PC-3 (cell line): Measurements from ENCODE around the gene NEURL1B. TPM values are rescaled to one million over a fixed set of nuclear protein-coding genes. Genes with fewer than 3 reads are reported as not detected.

Source experiments
- ATAC-seq: fragments of 200-7000 bp; cut with Tn5 transposase; 2 replicates; pipeline ENCODE4 v1.9.1; 2020; ENCODE audit warnings: mild to moderate bottlenecking, moderate library complexity
- BruUV-seq: library from RNA; stranded (reverse); fragments of 400-500 nt; replicated peaks from 2 replicates; lab custom pipeline; 2021; lab: Mats Ljungman, UMichigan
- CTCF ChIA-PET: fragments of 300-600 bp; sonication (Branson Sonifier 250); formaldehyde crosslinking; loops from one replicate; lab custom pipeline; 2022; ENCODE audit warnings: antibody characterized with exemption; lab: Charles Lee
- POLR2A ChIA-PET: fragments of 300-600 bp; sonication (Branson Sonifier 250); formaldehyde crosslinking; loops from one replicate; lab custom pipeline; 2022; ENCODE audit warnings: antibody characterized with exemption; ENCODE audit not compliant: unreplicated experiment; lab: Charles Lee
- DNase-seq: peaks from one replicate; pipeline ENCODE4 v3.0.0-alpha.2; 2015
- H2AFZ ChIP-seq: fragments of 300-600 bp; sonication (generic); 2 replicates; pipeline ENCODE4 v1.6.0; 2016; ENCODE audit warnings: antibody characterized with exemption, low read length
- H3F3A ChIP-seq: fragments of 300-600 bp; sonication (generic); one replicate; pipeline ENCODE4 v1.6.0; 2017; ENCODE audit warnings: antibody characterized with exemption, low read length, control low read depth, mild to moderate bottlenecking; ENCODE audit not compliant: unreplicated experiment
- H3K27ac ChIP-seq: fragments of 300-600 bp; sonication (generic); 2 replicates; pipeline ENCODE4 v1.5.1; 2016; ENCODE audit warnings: mild to moderate bottlenecking, low read length
- H3K27me3 ChIP-seq: fragments of 300-600 bp; sonication (generic); 2 replicates; pipeline ENCODE4 v1.6.1; 2016; ENCODE audit warnings: low read length, mixed read lengths
- H3K36me3 ChIP-seq: fragments of 300-600 bp; sonication (generic); 2 replicates; pipeline ENCODE4 v1.6.1; 2016; ENCODE audit warnings: low read depth, mixed run types, low read length, mixed read lengths
- H3K4me1 ChIP-seq: fragments of 300-600 bp; sonication (generic); 2 replicates; pipeline ENCODE4 v1.5.1; 2016; ENCODE audit warnings: low read length; ENCODE audit not compliant: insufficient read depth
- H3K4me2 ChIP-seq: fragments of 300-600 bp; sonication (generic); 2 replicates; pipeline ENCODE4 v1.6.0; 2016; ENCODE audit warnings: low read length
- H3K4me3 ChIP-seq: fragments of 300-600 bp; sonication (generic); 2 replicates; pipeline ENCODE4 v1.5.1; 2016; ENCODE audit warnings: mild to moderate bottlenecking, low read length, mixed read lengths
- H3K79me2 ChIP-seq: fragments of 300-600 bp; sonication (generic); 2 replicates; pipeline ENCODE4 v1.6.1; 2017; ENCODE audit warnings: low read length, mixed read lengths
- H3K9ac ChIP-seq: fragments of 300-600 bp; sonication (generic); 2 replicates; pipeline ENCODE4 v1.6.0; 2016; ENCODE audit warnings: mild to moderate bottlenecking, low read length
- H3K9me2 ChIP-seq: fragments of 300-600 bp; sonication (generic); replicated peaks from 2 replicates; pipeline ENCODE4 v1.6.1; 2016; ENCODE audit warnings: mixed run types, low read length, mixed read lengths
- H3K9me3 ChIP-seq: fragments of 300-600 bp; sonication (generic); 2 replicates; pipeline ENCODE4 v1.6.1; 2016; ENCODE audit warnings: low read length, mixed read lengths
- H4K20me1 ChIP-seq: fragments of 300-600 bp; sonication (generic); 2 replicates; pipeline ENCODE4 v1.6.1; 2016; ENCODE audit warnings: low read length, mixed read lengths
- CTCF ChIP-seq: fragments of 300-600 bp; sonication (generic); conservative IDR thresholded peaks from 2 replicates; pipeline ENCODE4 v1.5.1; 2017; ENCODE audit warnings: antibody characterized with exemption, low read depth, mild to moderate bottlenecking, low read length
- EZH2 ChIP-seq: fragments of 300-600 bp; sonication (generic); IDR thresholded peaks from one replicate; pipeline ENCODE4 v1.6.1; 2017; ENCODE audit warnings: antibody characterized with exemption, mild to moderate bottlenecking, low read length; ENCODE audit not compliant: unreplicated experiment
- EZH2phosphoT487 ChIP-seq: fragments of 300-600 bp; sonication (generic); IDR thresholded peaks from 2 replicates; pipeline ENCODE4 v1.6.1; 2018; ENCODE audit warnings: mild to moderate bottlenecking, antibody characterized with exemption, low read length, borderline replicate concordance
- intact Hi-C: fragments of 100-400 bp; cut with micrococcal nuclease; formaldehyde crosslinking; loops from 2 replicates; pipeline ENCODE4 v1.9.0; 2023
- total RNA-seq: library from RNA; depleted of rRNA; stranded (reverse); fragments of >200 nt; gene quantifications from 2 replicates; pipeline ENCODE4 v1.2.3, GENCODE V29; 2014

The NEURL1B gene
- total RNA-seq, 1 experiment from 2014 or later = 0.95 TPM

DNA sequence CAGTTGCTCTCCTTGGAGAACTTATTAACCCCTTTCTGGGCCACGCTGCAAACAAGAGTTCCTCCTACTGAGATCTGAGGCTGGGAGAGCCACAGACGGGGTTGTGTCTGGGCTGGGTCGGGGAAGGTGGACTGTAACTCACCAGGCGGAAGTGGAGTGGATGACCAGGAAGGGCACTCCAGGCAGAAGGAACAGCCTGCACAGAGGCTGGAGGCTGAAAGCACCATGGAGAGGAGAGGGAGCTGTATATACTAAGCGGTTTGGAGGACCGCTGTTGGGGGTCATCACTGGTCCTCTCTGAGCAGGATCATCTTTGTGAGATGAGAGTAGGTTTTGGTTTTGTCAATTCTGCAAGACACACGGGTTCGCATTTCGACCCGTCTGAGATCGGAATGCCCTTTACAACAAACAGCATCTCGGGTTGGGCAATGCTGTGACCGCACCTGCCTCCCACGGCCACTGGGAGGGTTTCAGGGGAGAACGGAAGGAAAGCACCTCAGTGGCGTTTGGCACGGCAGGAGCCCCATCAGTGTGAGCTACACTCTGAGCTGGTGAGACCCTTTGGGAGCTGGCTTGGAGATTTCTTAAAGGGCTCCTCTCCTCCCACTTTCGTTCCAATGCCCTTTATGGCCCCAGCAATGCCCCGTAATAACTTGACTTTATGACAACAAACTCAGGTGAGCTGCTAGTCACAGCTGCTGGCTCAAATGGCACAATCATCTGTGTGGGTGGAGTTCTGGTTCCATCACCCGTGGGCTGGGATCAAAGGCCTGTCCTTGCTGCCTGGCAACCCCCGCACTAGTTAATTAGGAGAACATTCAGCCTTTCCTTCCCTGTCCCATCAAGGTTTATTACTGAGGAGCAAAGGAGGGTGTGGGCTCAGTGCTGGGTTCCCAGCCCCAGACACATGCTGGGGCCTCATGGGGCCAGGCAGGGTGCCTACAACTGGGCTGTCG lies 18.7 kb upstream of the NEURL1B start:
- no TSS peak for BruUV-seq
- Histone ChIP-seq H3K4me3 (no peak overlapping the region), H3K36me3 (no peaks in the 10 kb centered on the region), H4K20me1 (no peaks in the 10 kb centered on the region), H3K9ac (no peak overlapping the region), H3K27me3 (peaks cover 44% of the 10 kb centered on the region), H2AFZ (no peak overlapping the region), H3K9me2 (no peaks in the 10 kb centered on the region), H3K4me1 (no peaks in the 10 kb centered on the region), H3K27ac (no peak overlapping the region), H3K79me2 (no peaks in the 10 kb centered on the region), H3K9me3 (no peaks in the 10 kb centered on the region), H3K4me2 (no peak overlapping the region), H3F3A (no peaks in the 10 kb centered on the region)
- TF ChIP-seq EZH2phosphoT487 = no peak
- no peak for TF ChIP-seq CTCF
- no peak for TF ChIP-seq EZH2
- DNase-seq = no peak
- ChIA-PET POLR2A (no interaction called here), CTCF (no interaction called here)
- no peak for ATAC-seq
- intact Hi-C loops = no loop called here

GRCh38 chr5:172623313-172623980 lies 17.6 kb upstream of the NEURL1B start:
- Histone ChIP-seq H3K36me3 (no peaks in the 10 kb centered on the region), H3K4me1 (no peaks in the 10 kb centered on the region), H3K79me2 (no peaks in the 10 kb centered on the region), H3K9ac (no peak overlapping the region), H3K9me3 (no peaks in the 10 kb centered on the region), H3K9me2 (no peaks in the 10 kb centered on the region), H2AFZ (no peak overlapping the region), H3K4me2 (no peak overlapping the region), H3K27me3 (peaks cover 51% of the 10 kb centered on the region), H4K20me1 (no peaks in the 10 kb centered on the region), H3K27ac (no peak overlapping the region), H3K4me3 (no peak overlapping the region), H3F3A (no peaks in the 10 kb centered on the region)
- ATAC-seq (no peak), DNase-seq (no peak)
- no TSS peak for BruUV-seq
- no peak for TF ChIP-seq CTCF
- no peak for TF ChIP-seq EZH2
- TF ChIP-seq EZH2phosphoT487 = no peak
- ChIA-PET CTCF (interaction anchor here (0.6 kb wide), 1 partner anchor 162 kb away, joined by 5 read pairs; no protein-coding TSS in a partner anchor), POLR2A (no interaction called here)
- intact Hi-C loops = no loop called here
